G401 (cell line): ENCODE data around the gene SCAMP2. TPM values are rescaled to one million over a fixed set of nuclear protein-coding genes. Genes with fewer than 3 reads are reported as not detected.
"Not testable (repeated sequence)": the region's sequence is repeated elsewhere in the genome, so short reads cannot be mapped to it uniquely, and the experiment has no call there.

Experiments used
- DNase-seq: peaks from one replicate; pipeline ENCODE4 v3.0.0-alpha.2; 2015; ENCODE audit warnings: low spot score
- in situ Hi-C: cut with HindIII; loops from 2 replicates; pipeline ENCODE4 v1.10.0; 2016; ENCODE audit warnings: low sequenced_read_pairs, mixed read lengths
- total RNA-seq: library from RNA; depleted of rRNA; stranded (reverse); fragments of >200 nt; shearing (Covaris generic); gene quantifications from 2 replicates; pipeline ENCODE4 v1.2.3, GENCODE V29; 2014; rRNA removed

Gene SCAMP2, protein sequence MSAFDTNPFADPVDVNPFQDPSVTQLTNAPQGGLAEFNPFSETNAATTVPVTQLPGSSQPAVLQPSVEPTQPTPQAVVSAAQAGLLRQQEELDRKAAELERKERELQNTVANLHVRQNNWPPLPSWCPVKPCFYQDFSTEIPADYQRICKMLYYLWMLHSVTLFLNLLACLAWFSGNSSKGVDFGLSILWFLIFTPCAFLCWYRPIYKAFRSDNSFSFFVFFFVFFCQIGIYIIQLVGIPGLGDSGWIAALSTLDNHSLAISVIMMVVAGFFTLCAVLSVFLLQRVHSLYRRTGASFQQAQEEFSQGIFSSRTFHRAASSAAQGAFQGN
- 7.6 and 13.2 TPM in 2 replicates for total RNA-seq

DNA sequence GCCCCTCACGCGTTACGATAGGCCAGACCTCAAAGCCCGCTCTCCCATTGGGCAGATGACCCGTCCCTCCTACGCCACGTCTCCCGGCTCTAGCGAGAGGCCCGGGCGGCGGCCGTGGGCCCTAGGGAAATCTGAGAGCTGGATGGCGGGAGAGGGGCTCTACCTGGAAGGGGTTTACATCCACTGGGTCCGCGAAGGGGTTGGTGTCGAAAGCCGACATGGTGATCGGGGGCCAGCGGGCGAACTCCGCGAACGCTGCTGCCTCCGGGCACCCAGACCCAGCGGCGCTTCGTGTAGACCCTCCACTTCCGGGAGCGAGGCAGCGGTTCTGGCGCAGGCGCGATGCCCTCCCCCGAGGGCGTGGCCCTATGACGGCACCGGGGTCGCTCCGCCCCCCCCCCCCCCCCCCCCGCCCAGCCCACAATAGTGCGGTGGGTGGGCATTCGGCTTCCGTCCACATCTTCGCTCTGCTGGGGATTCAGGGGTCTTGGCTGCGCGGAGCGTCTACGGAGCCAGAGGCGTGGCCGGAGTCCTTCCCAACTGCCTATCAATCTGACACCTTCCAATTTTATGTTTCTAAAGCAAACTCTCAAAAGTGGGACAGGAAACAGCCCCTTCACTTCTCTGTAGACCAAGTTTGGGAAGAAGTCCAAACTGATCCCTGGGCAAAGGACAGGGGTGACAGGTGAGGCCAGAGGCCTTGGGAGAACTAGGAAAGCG is at the start of gene SCAMP2:
Gene SCAMP2, minus strand, starts transcription at position 330 of the 720 bp plus-strand sequence. Its CDS starts 110 bp downstream, at position 220.
- in situ Hi-C loops, result no loop called here
- DNase-seq, result peak; percentile 97

DNA sequence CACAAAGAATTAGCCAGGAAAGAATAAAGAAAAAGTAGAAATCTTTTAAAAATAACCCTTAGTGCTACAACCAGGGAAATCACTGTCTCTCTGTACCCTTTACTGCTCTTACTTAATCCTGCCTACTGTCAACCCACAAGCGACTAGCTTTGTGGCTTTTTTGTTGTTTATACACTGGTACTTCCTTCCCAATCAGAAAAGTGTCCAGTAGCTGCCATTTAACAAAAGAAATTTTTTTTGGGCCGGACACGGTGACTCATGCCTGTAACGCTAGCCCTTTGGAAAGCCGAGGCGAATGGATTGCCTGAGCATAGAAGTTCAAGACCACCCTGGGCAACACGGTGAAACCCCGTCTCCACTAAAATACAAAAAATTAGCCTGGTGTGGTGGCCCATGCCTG is 47.3 kb upstream of the SCAMP2 start:
- DNase-seq, result no peak
- in situ Hi-C loops, result no loop called here

DNA sequence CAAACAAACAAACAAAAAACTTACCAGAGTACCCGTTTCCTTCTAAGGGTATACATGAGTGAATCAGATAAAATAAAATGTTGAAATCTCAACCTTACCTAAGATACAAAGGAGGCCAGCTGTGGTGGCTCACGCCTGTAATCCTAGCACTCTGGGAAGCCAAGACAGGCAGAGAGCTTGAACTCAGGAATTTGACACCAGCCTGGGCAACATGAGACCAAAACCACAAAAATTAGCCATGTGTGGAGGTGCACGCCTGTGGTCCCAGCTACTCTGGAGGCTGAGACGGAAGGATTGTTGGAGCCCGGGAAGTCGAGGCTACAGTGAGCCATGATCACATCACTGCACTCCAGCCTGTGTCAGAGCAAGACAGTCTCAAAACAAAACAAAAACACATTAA is 44.5 kb upstream of the SCAMP2 start:
- in situ Hi-C loops, result no loop called here
- no peak for DNase-seq

DNA sequence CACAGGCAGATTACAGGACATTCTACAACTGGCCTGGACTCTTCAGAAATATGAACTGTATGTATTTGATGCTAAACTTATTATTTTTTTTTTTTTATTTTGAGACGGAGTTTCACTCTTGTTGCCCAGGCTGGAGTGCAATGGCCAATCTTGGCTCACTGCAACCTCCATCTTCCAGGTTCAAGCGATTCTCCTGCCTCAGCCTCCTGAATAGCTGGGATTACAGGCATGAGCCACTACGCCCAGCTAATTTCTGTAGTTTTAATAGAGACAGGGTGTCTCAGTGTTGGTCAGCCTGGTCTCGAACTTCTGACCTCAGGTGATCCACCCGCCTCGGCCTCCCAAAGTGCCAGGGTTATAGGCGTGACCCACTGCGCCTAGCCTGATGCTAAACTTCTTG is 40.6 kb upstream of the SCAMP2 start:
- DNase-seq, in situ Hi-C loops: not testable (repeated sequence)

DNA sequence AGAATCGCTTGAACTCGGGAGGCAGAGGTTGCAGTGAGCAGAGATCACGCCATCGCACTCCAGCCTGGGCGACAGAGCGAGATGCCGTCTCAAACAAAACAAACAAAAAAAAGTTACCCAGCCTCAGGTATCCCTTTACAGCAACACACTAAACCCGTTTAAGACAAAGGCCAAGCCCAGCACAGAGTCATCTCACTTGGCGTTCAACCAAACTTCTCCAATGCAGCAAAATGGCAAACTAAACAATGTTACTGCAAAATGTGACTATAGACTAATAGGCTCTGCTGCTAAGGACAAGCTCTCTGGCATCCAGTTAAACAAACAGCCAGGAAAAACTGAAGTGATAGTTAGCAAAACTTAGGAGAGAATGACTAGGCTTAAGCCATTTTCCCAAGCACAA is 39.9 kb upstream of the SCAMP2 start:
- in situ Hi-C loops, result no loop called here
- no peak for DNase-seq

DNA sequence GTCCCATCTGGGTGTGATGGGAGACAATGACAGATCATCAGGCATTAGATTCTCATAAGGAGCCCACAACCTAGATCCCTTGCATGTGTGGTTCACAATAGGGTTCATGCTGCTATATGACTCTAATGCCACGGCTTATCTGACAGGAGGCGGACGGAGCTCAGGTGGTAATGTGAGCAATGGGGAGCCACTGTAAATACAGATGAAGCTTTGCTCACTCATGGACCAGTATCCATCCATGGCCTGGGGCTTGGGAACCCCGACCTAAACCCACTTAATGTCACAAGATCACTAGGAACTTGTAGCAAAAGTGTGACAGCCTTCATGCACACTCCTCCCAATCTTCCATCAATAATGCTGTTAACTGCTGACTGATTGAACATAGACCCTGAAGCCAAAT is 35.5 kb upstream of the SCAMP2 start:
- DNase-seq, result no peak
- in situ Hi-C loops, result no loop called here

DNA sequence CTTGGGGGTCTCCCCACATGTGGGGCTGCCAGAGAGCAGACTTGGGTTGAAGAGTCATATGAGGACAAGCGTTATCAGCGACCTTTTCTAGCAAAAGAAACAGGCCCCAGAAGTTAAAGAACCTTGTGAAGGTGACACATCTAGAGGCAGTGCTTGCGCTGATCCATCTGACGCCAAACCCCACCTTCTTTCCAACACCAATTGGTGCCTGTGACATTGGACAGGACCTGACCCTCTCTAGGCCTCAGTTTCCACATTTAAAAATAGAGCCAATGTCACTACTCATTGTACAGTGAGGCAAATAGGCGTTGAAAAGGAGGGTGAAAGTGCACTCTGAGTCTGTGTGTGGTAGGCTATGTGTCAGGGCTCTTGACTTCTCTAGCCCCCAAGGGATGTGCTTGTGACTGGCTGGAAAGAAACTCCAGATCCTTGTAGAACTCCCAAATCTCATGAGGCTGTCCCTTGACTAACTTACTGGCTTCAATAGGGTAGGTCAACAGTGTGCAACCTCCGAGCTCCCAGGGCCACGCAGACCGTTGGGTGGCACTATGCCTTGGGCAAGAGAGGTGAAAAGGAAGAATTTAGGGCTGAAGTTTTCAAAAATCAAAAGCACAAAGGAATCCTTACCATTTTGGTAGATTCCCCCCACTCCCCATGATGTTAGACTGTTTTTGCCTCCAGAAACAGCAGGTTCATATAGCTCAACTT is 34.2 kb upstream of the SCAMP2 start:
- in situ Hi-C loops, result no loop called here
- peak; percentile 58 for DNase-seq

DNA sequence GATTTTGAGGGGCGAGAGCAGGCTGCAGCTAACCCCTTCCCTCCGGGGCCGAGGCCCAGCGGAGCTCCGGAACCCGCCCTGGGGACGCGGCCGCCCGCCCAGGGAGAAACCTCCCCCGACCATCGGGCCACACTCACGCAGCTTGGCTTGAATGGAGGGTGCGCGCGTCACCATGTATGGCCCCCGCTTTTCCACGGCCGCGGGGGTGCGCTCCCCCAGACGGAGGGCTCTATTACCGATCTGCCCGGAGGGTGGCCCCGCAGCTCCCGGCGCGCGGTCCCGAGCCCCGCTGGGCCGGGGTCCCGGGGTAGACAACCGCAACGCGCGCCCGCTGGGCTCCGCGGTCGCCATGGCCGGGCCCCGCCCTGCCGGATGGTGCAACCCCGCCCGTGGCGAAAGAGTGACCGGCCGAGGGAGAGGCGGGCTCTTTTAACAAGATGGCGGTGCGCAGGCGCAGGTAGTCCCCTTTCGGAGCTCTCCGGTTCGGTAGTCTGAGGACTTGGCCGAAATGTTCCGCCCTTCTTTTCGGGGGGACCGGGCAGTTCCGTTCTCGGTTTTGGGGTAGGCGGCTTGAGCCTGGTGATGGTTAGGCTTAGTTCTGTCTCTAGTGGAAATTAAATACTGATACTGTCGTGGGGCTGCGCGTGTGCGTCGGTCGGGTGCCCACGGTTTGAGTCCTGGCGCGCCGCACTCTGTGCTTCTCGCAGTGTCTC is 33.4 kb upstream of the SCAMP2 start, which contains the start of gene FAM219B:
Gene FAM219B, minus strand, starts transcription at position 402 of the 713 bp plus-strand sequence. Its CDS starts 51 bp downstream, at position 351.
- in situ Hi-C loops, result no loop called here
- peak; percentile 95 for DNase-seq

DNA sequence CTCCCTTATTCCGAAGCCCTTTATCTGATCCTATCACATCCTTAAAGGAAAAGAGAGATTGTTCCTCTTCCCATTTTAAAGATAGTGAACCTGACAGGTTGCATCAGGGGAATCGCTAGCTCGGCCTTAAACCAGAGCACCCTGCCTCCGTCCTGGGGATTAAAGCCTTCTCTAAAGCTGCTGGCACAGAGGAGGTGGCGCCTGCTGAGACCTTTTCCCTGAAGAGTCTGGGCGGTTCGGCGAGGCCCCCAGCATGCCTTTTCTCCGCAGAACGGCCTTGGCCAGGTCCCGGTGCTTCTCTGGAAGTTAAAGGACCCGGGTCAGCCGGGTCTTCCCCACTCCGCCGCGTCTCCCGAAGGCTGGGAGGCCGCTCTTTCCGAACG is 32.9 kb upstream of the SCAMP2 start:
- in situ Hi-C loops, result no loop called here
- peak; percentile 59 for DNase-seq

DNA sequence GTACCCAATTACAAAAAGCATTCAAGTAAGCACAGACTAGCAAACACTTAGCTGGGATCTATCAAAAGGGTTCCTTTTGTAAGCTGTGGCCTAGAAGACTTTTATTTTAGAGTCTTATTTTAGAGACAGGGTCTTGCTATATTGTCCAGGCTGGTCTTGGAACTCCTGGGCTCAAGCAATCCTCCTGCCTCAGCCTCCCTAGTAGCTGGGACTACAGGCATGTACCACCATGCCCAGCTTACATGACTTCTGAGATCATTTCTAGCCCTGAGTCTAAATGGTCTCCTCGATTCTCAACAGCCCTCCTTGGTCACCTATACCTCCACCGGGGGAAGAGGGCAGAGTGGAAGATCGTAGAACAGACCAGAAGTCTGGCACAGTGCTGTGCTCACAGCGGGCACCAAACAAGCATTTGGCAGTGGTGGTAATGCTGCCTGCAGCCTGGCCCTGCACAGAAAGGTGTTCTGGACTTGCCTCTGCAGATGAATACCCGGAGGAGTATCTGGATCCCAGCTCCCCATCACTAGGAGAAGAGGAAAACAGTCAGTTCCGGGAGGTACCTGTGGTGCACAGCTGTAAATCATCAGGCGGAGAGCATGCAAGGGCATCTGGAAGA is 31.1 kb upstream of the SCAMP2 start:
- DNase-seq, result peak; percentile 35
- in situ Hi-C loops, result no loop called here

DNA sequence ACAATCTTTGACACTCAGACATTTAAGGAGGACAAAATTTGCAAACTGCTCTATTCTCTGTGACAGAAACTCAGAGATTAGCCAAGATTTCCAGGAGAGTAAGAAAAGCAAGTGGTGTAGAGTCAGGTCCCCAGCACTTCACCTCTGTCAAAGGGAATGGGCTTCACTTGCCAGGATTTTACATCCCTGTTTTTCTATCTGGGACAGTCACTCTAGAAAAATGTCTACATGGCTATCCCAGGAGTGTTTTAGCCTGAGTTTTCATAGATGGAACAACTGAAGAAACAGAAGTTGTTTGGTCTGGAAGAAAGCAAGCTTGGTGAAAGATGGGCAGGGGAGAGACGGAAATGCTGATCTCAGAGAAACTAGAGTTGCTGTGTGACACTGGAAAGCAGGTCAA is 30.5 kb upstream of the SCAMP2 start:
- no peak for DNase-seq
- in situ Hi-C loops, result no loop called here

DNA sequence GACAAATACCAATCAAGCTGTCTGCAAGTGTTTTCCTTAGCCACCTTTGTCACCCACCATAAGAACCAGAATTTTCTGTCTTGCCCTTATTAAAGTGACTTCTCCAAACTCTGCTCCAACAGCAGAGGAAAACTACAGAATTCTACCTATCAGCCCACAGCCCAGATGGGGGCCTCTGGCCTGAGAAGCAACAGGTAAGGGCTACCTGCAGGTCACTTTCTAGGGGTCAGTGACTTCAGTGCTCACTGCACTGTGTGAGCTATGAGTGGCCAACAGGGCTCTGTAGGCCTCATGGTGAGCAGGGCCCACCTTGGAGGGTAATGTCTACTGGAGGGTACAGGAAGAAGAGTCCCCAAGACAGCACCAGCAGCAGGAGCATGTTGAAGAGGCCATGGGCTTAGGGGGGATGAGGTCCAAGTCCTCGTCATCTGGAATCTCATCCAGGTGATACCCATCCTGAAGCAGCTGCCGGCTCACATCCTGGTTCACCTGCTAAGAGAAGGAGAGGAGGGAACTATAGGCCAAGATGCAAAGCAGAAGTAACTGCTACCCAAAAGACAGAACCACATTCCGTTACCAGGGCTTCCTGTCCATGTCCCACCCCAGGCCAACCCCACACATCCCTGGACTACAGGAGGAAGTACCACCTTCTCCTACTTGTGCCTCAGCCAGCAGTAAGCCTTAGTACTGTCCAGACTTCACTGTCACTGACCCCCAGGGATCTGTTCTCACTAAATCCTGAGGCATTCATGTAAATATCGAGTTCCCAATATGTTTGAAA is 29.3 kb upstream of the SCAMP2 start:
- no peak for DNase-seq
- in situ Hi-C loops, result no loop called here

DNA sequence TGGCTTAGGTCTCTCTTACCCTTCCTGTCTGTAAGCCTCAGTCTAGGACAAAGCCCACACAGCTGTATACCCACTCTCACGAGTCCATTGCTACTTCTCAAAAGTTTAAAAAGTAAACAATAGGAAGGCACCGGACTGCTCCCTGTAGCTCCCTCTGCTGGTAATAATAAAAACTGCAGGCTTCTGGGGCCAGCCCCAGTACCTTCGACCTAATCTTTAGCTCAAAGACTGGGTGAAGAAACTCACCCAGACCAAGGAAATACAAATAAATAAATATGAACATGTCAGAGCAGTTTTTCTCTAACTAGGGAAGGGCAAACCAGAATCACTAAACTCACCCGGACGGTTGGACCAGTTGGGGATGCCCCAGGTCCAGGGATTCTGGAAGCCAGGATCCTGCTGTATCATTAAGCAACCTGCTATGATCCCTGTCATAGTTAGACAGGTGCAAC is 28.5 kb upstream of the SCAMP2 start:
- peak; percentile 61 for DNase-seq
- in situ Hi-C loops, result no loop called here

DNA sequence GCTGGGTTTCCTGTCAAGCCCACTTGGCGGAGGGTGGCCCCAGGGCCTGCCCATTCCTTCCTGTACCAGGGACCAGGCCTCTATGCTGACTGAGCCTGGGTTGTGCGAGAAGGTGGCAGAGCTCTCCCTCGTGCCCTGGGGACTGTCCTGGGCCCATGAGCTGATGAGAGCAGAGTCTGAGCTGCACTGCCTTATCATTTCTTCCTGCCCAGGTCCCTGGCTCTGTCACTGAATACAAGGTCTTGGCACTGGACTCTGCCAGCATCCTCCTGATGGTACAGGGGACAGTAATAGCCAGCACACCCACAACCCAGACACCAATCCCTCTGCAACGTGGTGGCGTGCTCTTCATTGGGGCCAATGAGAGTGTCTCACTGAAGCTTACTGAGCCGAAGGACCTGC is 24.1 kb upstream of the SCAMP2 start:
- DNase-seq, result peak; percentile 31
- in situ Hi-C loops, result no loop called here

DNA sequence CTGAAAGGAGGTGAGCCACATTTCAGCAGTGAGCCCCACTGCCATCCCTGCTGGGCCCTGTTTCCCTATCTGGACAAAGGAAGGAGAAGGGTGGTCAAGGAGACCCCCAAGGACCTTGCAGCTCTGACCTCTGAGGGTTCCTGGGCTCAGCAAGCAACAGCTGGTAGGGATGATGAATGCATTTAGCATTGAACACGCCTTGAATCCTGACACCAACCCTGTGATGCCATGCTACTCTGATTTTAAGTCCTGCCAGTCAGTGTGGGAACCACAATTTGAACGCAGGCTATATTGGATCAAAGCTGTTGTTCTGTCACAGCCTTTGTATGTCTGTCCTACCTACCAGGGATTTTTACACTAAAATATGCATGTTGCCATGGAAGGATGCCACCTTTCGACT is 23.2 kb upstream of the SCAMP2 start:
- in situ Hi-C loops, result no loop called here
- DNase-seq, result no peak

DNA sequence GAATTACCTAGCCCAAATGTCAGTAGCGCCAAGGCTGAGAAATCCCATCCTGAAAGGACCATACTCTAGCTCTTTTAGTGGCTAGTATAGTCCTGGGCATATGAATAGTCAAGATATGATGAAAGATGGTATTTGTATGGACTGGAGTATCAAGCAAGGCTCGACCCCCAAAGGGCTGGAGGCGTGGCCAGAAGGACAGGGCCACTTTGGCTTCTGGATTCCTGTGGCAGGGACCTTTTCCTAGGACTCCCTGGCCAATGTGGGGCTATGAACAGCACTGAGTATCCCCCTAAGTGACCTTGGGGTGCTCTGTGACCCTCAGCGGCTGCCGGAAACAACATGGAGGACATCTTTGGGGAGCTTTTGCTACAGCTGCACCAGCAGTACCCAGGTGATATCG is 22.7 kb upstream of the SCAMP2 start:
- in situ Hi-C loops, result no loop called here
- no peak for DNase-seq

DNA sequence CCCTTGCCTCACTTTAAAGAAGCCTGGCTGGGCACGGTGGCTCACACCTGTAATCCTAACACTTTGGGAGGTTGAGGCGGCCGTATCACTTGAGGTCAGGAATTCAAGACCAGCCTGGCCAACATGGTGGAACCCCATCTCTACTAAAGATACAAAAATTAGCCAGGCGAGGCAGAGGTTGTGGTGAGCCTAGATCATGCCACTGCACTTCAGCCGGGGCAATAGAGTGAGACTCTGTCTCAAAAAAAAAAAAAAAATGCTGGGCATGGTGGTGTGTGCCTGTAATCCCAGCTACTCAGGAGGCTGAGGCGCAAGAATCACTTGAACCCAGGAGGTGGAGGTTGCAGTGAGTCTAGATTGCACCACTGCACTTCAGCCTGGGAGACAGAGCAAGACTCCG is 21.2 kb upstream of the SCAMP2 start:
- in situ Hi-C loops, DNase-seq: not testable (repeated sequence)

DNA sequence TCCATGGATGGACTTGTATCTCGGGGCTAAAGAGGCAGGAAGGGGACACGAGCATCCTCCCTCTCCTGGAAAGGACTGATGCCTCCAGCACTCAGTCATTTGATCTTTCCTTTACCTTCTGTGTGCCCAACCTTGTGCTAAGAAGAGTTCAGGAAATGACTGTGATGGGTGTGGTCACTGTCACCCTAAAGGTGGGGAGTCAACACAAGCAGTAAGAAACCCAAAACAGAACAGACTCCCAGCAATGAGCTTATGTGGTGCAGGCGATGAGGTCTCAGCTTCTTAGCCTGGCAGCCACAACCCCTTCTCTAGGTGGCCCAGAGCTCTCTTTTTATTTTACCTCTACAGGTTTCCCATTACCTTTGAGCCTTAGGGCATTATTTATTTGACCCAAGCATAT is 20.5 kb upstream of the SCAMP2 start:
- DNase-seq, result no peak
- in situ Hi-C loops, result no loop called here
